Measurements from ENCODE around the gene PFN3. TPM values are rescaled to one million over a fixed set of nuclear protein-coding genes. Genes with fewer than 3 reads are reported as not detected.

The PFN3 gene
- total RNA-seq, 1 experiment from 2014 or later = not detected

- H3K4me1 Mint-ChIP-seq (ENCODE audit: low read depth, unreplicated experiment) = peaks cover under 1% of the 10 kb centered on the region
- TF ChIP-seq, protein P1, sequence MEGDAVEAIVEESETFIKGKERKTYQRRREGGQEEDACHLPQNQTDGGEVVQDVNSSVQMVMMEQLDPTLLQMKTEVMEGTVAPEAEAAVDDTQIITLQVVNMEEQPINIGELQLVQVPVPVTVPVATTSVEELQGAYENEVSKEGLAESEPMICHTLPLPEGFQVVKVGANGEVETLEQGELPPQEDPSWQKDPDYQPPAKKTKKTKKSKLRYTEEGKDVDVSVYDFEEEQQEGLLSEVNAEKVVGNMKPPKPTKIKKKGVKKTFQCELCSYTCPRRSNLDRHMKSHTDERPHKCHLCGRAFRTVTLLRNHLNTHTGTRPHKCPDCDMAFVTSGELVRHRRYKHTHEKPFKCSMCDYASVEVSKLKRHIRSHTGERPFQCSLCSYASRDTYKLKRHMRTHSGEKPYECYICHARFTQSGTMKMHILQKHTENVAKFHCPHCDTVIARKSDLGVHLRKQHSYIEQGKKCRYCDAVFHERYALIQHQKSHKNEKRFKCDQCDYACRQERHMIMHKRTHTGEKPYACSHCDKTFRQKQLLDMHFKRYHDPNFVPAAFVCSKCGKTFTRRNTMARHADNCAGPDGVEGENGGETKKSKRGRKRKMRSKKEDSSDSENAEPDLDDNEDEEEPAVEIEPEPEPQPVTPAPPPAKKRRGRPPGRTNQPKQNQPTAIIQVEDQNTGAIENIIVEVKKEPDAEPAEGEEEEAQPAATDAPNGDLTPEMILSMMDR (IDR thresholded peaks at IDR 0.05; ENCODE audit: insufficient read depth in 1 of 2, low read depth in 1 of 2, low read length in 1 of 2, severe bottlenecking in 1 of 2, unreplicated experiment in 1 of 2) = no peak
- Histone ChIP-seq H3K36me3 (ENCODE audit: control insufficient read depth, insufficient read depth, low read length) (no peaks in the 10 kb centered on the region), H3K27me3 (replicated peaks; ENCODE audit: control insufficient read depth, insufficient read depth, low read length) (no peaks in the 10 kb centered on the region), H3K4me1 (no peaks in the 10 kb centered on the region), H3K4me3 (ENCODE audit: low read depth, low read length) (no peak overlapping the region), H3K9me3 (no peaks in the 10 kb centered on the region)
- intact Hi-C loops (cut with micrococcal nuclease; ENCODE audit: unreplicated experiment) = no loop called here
- no peak for DNase-seq
- H3K36me3 Mint-ChIP-seq (ENCODE audit: insufficient read depth, unreplicated experiment) = peaks cover 3% of the 10 kb centered on the region
- no peak overlapping the region for H3K27ac Mint-ChIP-seq (ENCODE audit: unreplicated experiment)
- ChIA-PET POLR2A (no interaction called here), CTCF (no interaction called here)
- H3K9me3 Mint-ChIP-seq (ENCODE audit: unreplicated experiment) = no peaks in the 10 kb centered on the region
- H3K27me3 Mint-ChIP-seq (ENCODE audit: insufficient read depth, unreplicated experiment) = peaks cover 3% of the 10 kb centered on the region
- BruUV-seq (replicated peaks) = no TSS peak
- H3K4me3 Mint-ChIP-seq (ENCODE audit: unreplicated experiment) = no peak overlapping the region
Observed at GRCh38 chr5:177396078-177396477, 4.4 kb downstream of the PFN3 start.

DNA sequence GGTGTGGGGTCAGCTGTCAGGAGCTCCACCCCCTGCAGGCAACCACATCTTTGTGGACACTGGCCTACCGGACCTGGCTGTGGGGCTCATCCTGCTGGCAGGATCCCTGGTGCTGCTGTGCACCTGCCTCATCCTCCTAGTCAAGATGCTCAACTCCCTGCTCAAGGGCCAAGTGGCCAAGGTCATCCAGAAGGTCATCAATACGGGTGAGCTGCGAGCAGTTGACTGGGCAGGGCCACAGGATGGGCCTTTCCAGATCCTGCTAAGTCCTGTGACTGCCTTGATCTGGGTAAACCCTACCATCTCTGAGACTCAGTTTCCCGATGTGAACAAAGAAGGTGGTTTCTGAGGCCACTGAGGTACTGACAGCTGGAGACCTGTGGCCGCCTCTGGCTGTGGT is 6.5 kb downstream of the PFN3 start:
- CTCF ChIA-PET = no interaction called here
- POLR2A ChIA-PET = no interaction called here
- H3K36me3 Mint-ChIP-seq (ENCODE audit: insufficient read depth, unreplicated experiment) = peaks cover 12% of the 10 kb centered on the region

GRCh38 chr5:177393206-177393765 is 7.2 kb downstream of the PFN3 start:
- H3K27ac Mint-ChIP-seq (ENCODE audit: unreplicated experiment) = no peak overlapping the region
- Histone ChIP-seq H3K9me3 (no peaks in the 10 kb centered on the region), H3K27me3 (replicated peaks; ENCODE audit: control insufficient read depth, insufficient read depth, low read length) (no peaks in the 10 kb centered on the region), H3K4me1 (peaks cover 20% of the 10 kb centered on the region), H3K36me3 (ENCODE audit: control insufficient read depth, insufficient read depth, low read length) (no peaks in the 10 kb centered on the region), H3K4me3 (ENCODE audit: low read depth, low read length) (no peak overlapping the region)
- TF ChIP-seq, protein P1 (IDR thresholded peaks at IDR 0.05; ENCODE audit: insufficient read depth in 1 of 2, low read depth in 1 of 2, low read length in 1 of 2, severe bottlenecking in 1 of 2, unreplicated experiment in 1 of 2) = no peak
- DNase-seq = no peak
- peaks cover 16% of the 10 kb centered on the region for H3K4me1 Mint-ChIP-seq (ENCODE audit: low read depth, unreplicated experiment)
- no peak overlapping the region for H3K4me3 Mint-ChIP-seq (ENCODE audit: unreplicated experiment)
- no TSS peak for BruUV-seq (replicated peaks)
- peaks cover 12% of the 10 kb centered on the region for H3K36me3 Mint-ChIP-seq (ENCODE audit: insufficient read depth, unreplicated experiment)
- ChIA-PET POLR2A (no interaction called here), CTCF (interaction anchor here (0.6 to 1.7 kb wide), 3 partner anchors 9 to 23 kb away, joined by 3 to 8 read pairs (median 4); no protein-coding TSS in a partner anchor)
- H3K9me3 Mint-ChIP-seq (ENCODE audit: unreplicated experiment) = no peaks in the 10 kb centered on the region
- intact Hi-C loops (cut with micrococcal nuclease; ENCODE audit: unreplicated experiment) = no loop called here
- H3K27me3 Mint-ChIP-seq (ENCODE audit: insufficient read depth, unreplicated experiment) = peaks cover 3% of the 10 kb centered on the region

More for the DNA sequence above, 6.5 kb downstream of the PFN3 start:
- Mint-ChIP-seq H3K9me3 (ENCODE audit: unreplicated experiment) (no peaks in the 10 kb centered on the region), H3K27me3 (ENCODE audit: insufficient read depth, unreplicated experiment) (peaks cover 3% of the 10 kb centered on the region), H3K4me3 (ENCODE audit: unreplicated experiment) (no peak overlapping the region), H3K4me1 (ENCODE audit: low read depth, unreplicated experiment) (peaks cover 16% of the 10 kb centered on the region), H3K27ac (ENCODE audit: unreplicated experiment) (no peak overlapping the region)
- Histone ChIP-seq H3K36me3 (ENCODE audit: control insufficient read depth, insufficient read depth, low read length) (no peaks in the 10 kb centered on the region), H3K27me3 (replicated peaks; ENCODE audit: control insufficient read depth, insufficient read depth, low read length) (no peaks in the 10 kb centered on the region), H3K4me3 (ENCODE audit: low read depth, low read length) (no peak overlapping the region), H3K9me3 (no peaks in the 10 kb centered on the region), H3K4me1 (peaks cover 13% of the 10 kb centered on the region)
- intact Hi-C loops (cut with micrococcal nuclease; ENCODE audit: unreplicated experiment) = no loop called here
- BruUV-seq (replicated peaks) = no TSS peak
- TF ChIP-seq, protein P1 (IDR thresholded peaks at IDR 0.05; ENCODE audit: insufficient read depth in 1 of 2, low read depth in 1 of 2, low read length in 1 of 2, severe bottlenecking in 1 of 2, unreplicated experiment in 1 of 2) = no peak
- no peak for DNase-seq
